HG02970 (cell line): ENCODE measurements around the gene NTMT1.

Source experiments
- ATAC-seq: cut with Tn5 transposase; IDR thresholded peaks from one replicate; pipeline ENCODE4 v1.9.1; 2021; ENCODE audit warnings: mild to moderate bottlenecking, moderate library complexity, moderate number of reproducible peaks; ENCODE audit not compliant: unreplicated experiment, low FRiP score

Gene NTMT1

GRCh38 chr9:129613520-129614175 is 12.3 kb upstream of the NTMT1 start:
- ATAC-seq = no peak

DNA sequence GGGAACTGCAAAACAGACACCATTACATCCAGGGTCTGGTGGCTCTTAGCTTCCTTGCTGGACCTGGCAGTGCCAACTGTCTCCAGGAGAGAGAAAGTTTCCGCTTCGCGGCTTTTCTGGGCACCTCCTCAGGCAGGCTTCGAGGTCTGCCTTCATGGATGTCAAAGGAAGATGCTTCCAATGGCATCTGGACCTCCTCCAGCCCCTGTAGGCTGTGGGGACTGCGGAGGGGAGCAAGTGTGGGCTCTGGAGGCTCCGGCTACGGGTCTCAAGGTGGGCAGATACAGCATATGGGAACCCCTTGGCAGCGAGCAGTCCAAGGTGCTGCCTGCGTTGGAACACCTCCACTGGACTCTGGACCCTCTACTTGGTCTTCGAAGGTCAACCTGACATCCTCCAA is 11.0 kb upstream of the NTMT1 start:
- ATAC-seq = no peak

GRCh38 chr9:129615407-129616285 is 10.3 kb upstream of the NTMT1 start:
- no peak for ATAC-seq

GRCh38 chr9:129617167-129617566 is 8.8 kb upstream of the NTMT1 start:
- ATAC-seq = no peak

- ATAC-seq = no peak
Observed at GRCh38 chr9:129619787-129620668, 5.9 kb upstream of the NTMT1 start.

DNA sequence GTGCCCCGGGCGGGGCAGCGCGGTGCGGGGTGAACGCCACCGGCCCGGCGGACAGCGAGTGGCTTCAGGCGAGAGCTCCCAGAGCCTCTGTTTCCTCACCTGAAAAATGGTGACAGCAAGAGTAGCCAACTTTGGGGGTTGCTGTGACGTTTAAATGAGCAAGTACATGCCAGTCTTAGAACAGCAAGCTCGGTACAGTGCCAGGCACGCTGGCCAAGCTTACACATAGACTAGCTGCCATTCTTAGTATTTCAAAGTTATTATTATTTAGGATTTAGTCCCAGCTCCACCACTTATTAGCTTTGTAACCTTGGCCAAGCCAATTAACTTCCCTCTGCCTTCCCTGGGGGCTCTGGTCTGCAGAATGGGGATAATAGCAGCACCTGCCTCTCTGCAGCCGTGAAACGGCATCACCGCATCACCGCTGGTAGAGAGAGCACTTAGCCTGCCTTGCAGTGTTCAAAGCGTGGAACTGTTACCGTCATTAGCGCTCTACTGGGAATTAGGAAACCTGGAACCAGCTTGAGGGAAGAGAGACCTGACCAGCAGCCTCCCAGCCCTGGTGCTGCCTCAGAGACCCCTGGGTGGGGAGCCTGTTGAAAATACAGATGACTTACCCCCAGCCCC is 5.2 kb upstream of the NTMT1 start, which contains the start of gene C9orf50:
TSS of gene C9orf50 (minus strand) at position 433 of the 627 bp plus-strand sequence. CDS start 527 bp downstream, outside the sequence.
- ATAC-seq = no peak

GRCh38 chr9:129623331-129623730 is 2.6 kb upstream of the NTMT1 start:
- no peak for ATAC-seq

DNA sequence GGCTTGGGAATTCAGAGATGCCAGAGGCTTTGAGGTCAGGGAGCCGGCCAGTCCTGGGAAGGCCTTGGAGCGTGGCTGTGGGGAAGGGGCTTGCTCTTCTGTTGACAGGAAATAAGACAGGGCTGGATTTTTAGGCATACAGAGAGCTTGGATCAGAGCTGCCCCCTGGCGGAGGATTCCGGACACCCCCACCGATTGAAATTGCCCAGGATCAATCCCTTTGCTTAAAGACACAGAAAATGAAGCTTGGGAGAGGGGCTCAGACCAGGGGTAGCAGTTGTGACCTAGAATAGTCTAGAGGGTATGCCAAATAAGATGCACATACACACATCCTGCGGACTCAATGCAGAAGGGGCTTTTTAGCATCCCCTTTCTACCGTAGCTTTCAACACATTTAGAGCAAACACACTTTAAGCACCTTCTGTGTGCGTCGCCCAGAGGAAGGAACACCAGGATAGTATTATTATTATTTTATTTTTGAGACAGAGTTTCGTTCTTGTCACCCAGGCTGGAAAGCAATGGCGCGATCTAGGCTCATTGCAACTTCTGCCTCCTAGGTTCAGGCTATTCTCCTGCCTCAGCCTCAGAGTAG is 1.7 kb upstream of the NTMT1 start:
- no peak for ATAC-seq

GRCh38 chr9:129624947-129625346 is 1.0 kb upstream of the NTMT1 start:
- no peak for ATAC-seq

DNA sequence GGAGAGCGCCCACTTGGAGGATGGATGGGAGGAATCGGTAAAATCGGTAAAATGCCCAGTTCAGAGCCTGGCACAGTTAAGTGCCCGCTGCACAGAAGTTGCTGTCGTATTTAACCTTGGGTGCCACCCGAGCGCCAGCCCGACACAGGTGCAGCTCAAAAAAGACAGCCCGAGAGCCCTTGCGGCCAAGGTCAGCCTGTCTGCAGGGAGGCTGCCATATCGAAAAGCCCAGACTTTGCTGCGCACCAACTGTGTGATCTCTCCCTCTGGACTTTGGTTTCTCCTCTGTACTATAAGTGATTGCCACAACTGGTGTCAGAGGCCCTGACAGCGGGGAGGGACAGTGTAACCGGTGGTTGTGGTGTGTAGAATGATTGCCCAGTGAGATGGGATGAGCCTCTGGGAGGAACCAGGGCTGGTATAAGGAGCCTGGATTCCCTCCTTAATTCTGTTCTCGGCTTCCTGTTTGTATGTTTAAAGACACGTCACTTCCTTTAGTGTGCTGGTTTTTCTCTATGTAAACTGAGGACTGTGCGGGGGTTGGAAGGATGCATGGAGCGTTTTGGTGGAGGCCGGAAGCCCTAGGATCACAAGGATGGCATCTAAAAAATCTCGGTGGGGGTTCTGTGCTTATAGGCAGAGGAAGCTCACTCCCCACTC is 792 bp downstream of the NTMT1 start:
- peak; percentile 12 for ATAC-seq

- ATAC-seq = no peak
Observed at GRCh38 chr9:129627556-129628440, 1.8 kb downstream of the NTMT1 start.

- no peak for ATAC-seq
Observed at GRCh38 chr9:129628709-129629108, 2.7 kb downstream of the NTMT1 start.

GRCh38 chr9:129629251-129629820 is 3.4 kb downstream of the NTMT1 start:
- ATAC-seq = no peak

GRCh38 chr9:129630967-129631673 is 5.2 kb downstream of the NTMT1 start:
- no peak for ATAC-seq

GRCh38 chr9:129631674-129632129 is 5.7 kb downstream of the NTMT1 start:
- no peak for ATAC-seq

GRCh38 chr9:129632460-129632859 is 6.5 kb downstream of the NTMT1 start:
- no peak for ATAC-seq

GRCh38 chr9:129633207-129633606 is 7.2 kb downstream of the NTMT1 start:
- ATAC-seq = no peak
